HUDEP-2 (cell line): ENCODE data around the gene SERTAD4.
"Not testable (repeated sequence)": the region's sequence is repeated elsewhere in the genome, so short reads cannot be mapped to it uniquely, and the experiment has no call there.

Source experiments
- DNase-seq, 76 experiments: peaks; one replicate each; lab custom pipeline; 2025; ENCODE audit not compliant: unreplicated experiment in 76 of 76; lab: John Stamatoyannopoulos, UW

Gene SERTAD4

DNA sequence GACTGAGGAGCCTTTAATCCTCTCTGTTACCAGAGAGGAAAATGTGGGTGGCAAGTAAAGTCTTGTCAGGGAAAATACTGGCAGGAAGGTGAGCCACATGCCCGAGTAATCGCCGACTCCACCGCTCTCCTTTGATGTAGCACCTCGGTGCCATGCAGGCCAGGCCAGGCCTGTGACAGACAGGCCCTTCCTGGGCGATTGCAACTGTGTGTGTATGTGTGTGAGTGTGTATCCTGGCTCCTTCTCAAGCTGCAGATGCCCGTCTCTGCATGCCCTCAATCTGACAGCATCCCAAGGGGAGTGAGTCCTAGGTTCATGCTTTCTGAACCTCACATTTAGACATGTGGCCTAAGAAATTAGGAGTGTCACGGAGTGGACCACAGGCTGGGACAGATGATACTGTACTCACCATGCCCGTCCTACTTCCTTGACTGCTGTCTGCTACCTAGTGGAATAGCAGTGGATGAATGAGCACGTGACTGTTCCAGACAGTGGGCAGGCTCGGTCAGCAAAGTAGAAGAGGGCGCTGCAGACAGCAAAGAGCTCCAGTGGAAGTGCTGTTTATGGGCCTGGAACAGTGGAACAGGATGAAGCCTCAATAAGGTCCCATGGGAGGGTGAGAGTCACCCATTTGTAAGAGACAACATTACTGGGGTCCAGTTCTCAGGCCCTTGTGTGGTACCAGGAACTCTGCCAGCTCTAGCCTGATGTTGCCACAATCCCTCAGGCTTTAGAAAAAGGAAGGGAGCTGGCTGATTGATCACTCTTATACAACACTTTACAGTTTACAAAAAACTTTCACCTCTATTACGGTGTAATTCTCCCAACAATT, 25.3 kb downstream of the SERTAD4 start:
- no peak for DNase-seq

DNA sequence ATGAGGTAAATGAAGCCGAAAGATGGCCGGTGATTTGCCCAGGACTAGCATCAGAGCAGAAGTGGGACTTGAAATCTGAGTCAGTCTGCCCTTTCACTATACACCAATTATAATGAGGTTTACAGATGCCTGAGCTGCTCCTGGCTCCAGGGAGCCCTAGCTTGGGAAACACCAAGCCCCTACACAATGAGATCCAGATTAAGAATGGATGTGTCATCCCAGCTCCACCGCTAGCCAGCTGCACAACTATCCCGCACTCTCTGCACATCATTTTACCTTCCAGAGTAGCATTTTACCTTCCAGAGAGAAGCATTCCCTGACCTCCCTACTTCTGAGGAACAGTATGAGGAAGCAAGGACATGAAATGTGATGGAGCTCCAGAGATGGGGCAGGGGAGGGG, 27.0 kb downstream of the SERTAD4 start:
- DNase-seq = no peak

- no peak for DNase-seq
These were observed 27.5 kb downstream of the SERTAD4 start for GRCh38 chr1:210260096-210260495.

GRCh38 chr1:210262167-210262896, 29.7 kb downstream of the SERTAD4 start:
- no peak for DNase-seq

- DNase-seq = no peak
These were observed 30.3 kb downstream of the SERTAD4 start for GRCh38 chr1:210262897-210263272.

DNA sequence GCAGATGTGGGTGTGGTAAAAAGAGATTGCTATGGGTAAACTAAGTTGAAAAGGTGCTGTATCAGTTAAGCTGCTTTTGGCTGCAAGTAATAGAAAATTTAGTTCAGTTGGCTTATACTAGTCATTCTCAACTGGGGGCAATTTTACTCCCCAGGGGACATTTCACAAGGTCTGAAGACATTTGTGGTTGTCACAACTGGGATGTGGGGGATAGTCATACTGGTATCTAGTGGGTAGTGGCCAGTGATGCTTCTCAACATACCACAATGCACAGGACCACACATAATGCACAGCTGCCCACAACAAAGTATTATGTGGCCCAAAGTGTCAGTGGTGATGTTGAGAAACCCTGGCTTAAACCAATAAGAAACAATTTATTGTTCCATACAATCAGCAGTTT, 31.4 kb downstream of the SERTAD4 start:
- DNase-seq = no peak

GRCh38 chr1:210264496-210265380, 32.1 kb downstream of the SERTAD4 start:
- no peak for DNase-seq

- DNase-seq = not testable (repeated sequence)
These were observed 32.9 kb downstream of the SERTAD4 start for GRCh38 chr1:210265392-210265955.

GRCh38 chr1:210269981-210270380, 37.4 kb downstream of the SERTAD4 start:
- DNase-seq = no peak

- DNase-seq = no peak
These were observed 40.1 kb downstream of the SERTAD4 start for GRCh38 chr1:210272666-210273065.

DNA sequence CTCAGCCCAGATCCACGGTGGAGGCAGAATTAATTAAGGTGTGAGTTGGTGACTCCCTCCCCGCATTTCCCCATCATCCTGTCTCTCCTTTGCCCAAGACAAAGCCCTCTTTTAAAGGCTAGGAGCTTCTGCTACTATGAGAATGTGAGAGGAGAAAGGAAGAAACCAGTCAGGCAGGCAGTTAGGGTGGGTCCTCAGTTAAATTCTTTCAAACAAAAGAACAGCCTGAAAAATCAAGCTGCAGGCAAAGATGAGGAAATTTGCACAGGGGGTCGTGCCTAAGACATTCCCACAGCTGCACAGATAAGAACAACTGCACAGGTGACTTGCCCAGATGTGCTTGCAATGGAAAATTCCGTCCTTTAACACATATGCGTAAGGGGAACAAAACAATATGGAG, 47.6 kb downstream of the SERTAD4 start:
- DNase-seq = no peak

DNA sequence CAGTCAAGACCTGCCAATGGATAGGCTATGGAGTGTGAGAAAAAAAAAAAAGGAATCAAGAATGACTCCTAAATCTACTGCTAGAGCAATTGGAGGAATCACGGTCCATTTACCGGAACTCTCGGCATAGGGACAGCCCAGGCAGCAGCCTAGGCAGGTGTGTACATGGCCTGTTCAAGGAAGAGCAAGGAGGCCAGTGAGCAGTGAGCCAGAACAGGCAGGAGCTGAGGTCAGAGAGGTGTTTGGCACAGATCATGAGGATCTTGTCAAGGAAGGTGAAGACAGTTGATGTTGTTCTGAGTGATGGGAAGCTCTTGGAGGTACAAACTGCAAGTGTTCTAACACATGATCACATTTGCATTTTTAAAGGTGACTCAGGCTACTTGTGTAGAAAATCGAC, 55.5 kb downstream of the SERTAD4 start:
- DNase-seq = no peak

DNA sequence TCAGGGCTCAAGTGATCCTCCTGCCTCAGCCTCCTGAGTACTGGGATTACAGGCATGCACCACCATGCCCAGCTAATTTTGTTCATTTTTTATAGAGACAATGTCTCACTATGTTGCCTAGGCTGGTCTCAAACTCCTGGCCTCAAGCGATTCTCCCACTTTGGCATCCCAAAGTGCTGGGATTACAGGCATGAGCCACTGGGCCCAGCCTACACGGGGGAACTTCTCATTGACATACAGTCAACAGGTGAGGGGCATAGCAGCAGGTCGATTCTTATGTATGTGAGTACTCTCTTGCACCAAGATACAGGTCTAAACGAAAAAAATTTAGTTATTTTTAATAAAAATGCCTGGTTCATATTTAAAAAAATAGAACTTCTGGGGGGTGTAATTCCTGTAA, 56.7 kb downstream of the SERTAD4 start:
- no peak for DNase-seq

DNA sequence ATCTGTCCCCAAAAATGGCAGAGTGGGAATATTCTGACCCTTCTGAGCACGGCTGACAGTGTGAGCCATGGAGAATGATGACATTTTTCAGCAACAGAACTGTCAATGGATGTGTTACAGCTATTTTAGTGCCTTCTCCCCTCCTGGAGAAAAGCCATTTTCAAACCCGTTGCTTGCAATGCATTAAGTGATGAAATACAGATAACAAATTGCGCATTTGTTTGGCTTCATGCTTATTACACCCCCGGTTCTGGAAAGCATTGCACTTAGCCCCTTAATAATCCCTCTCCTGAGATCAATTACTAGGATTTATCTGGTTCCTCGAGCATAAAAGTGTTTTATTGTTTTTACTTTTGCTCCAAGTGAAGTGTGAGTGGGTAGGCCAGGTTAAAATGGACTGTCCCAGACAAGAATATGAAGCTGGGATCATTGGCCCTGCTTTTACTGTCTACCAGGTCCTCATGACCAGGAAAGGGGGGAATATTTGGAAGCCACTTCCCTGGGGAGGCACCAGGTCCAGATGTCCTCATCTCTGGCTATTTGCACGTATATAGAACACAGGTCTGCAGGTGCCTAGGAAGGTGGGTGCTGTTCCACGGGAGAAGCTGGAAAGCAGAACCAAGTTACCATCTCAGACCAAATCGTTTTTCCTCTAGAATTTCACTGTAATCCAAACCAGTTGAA, 58.6 kb downstream of the SERTAD4 start:
- DNase-seq = no peak

GRCh38 chr1:210291786-210292230, 59.2 kb downstream of the SERTAD4 start:
- DNase-seq = no peak

- no peak for DNase-seq
These were observed 59.8 kb downstream of the SERTAD4 start for GRCh38 chr1:210292231-210292871.

DNA sequence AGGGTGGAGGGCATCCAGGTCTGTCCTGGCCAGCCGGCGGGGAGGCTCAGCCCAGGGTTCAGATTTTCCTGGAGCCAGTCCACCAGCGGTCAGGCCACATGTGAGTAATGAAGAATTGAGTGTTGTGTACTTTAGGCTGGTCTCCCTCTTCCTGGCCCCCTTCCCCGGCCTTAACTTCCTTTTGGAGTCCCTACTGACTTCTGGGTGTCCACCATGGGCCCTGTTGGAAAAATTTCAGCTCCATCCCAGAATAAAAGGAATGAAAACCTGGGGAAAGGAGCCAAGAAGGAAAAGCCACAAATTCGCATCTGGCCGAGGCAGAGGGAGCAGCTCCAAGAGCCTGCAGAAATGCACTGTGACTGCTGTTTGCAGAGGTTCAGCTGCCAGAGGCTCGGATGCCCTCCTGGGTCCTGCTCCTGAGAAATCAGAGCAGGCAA, 60.6 kb downstream of the SERTAD4 start:
- DNase-seq = no peak

- DNase-seq = no peak
These were observed 62.6 kb downstream of the SERTAD4 start for GRCh38 chr1:210294999-210295745.
